Tibial artery (tissue), 4 donors: ENCODE measurements around the gene SRSF7.

ENCODE experiments used
- DNase-seq, 2 donors: peaks; one replicate each; pipeline ENCODE4 v3.0.0-alpha.2; 2019
- H3K27ac ChIP-seq, 2 donors: fragments of 200-600 bp; sonication (generic) in 1 of 2; 1 replicate in 1 of 2; 2 replicates in 1 of 2; pipeline ENCODE4 v1.5.1; 2018 to 2019; ENCODE audit warnings: mild to moderate bottlenecking in 1 of 2
- H3K27me3 ChIP-seq, 2 donors: fragments of 200-600 bp; sonication (generic) in 1 of 2; one replicate each; pipeline versions ENCODE4 v1.5.1 to v1.6.0; 2016 to 2019
- H3K36me3 ChIP-seq, 3 donors: fragments of 200-600 bp; sonication (generic) in 2 of 3; one replicate each; pipeline ENCODE4 v1.5.1; 2016 to 2019; ENCODE audit warnings: mild to moderate bottlenecking in 2 of 3
- H3K4me1 ChIP-seq, 4 donors: fragments of 200-600 bp; sonication (generic) in 2 of 4; 1 replicate in 3 of 4; 2 replicates in 1 of 4; pipeline ENCODE4 v1.5.1; 2016 to 2019
- H3K4me3 ChIP-seq, 2 donors: fragments of 200-600 bp; sonication (generic) in 1 of 2; 1 replicate in 1 of 2; 2 replicates in 1 of 2; pipeline ENCODE4 v1.5.1; 2018 to 2019; ENCODE audit warnings: mild to moderate bottlenecking in 2 of 2
- H3K9me3 ChIP-seq, 3 donors: fragments of 200-600 bp; sonication (generic) in 1 of 3; one replicate each; pipeline ENCODE4 v1.5.1; 2016 to 2019
- intact Hi-C: fragments of 100-400 bp; cut with DNase I; formaldehyde crosslinking; loops from one replicate; pipeline ENCODE4 v1.15.0; 2023; ENCODE audit warnings: low total_unique reads
- TF ChIP-seq, protein P1 (sequence below), 2 experiments: fragments of 200-600 bp in 1 of 2; fragments of 450-650 bp in 1 of 2; IDR thresholded peaks; one replicate each; pipeline ENCODE4 v1.5.1; 2017 to 2019; ENCODE audit warnings: antibody characterized with exemption in 2 of 2, mild to moderate bottlenecking in 1 of 2, moderate library complexity in 1 of 2

The SRSF7 gene

GRCh38 chr2:38698467-38699003 is 52.6 kb downstream of the SRSF7 start:
- intact Hi-C loops, result no loop called here

DNA sequence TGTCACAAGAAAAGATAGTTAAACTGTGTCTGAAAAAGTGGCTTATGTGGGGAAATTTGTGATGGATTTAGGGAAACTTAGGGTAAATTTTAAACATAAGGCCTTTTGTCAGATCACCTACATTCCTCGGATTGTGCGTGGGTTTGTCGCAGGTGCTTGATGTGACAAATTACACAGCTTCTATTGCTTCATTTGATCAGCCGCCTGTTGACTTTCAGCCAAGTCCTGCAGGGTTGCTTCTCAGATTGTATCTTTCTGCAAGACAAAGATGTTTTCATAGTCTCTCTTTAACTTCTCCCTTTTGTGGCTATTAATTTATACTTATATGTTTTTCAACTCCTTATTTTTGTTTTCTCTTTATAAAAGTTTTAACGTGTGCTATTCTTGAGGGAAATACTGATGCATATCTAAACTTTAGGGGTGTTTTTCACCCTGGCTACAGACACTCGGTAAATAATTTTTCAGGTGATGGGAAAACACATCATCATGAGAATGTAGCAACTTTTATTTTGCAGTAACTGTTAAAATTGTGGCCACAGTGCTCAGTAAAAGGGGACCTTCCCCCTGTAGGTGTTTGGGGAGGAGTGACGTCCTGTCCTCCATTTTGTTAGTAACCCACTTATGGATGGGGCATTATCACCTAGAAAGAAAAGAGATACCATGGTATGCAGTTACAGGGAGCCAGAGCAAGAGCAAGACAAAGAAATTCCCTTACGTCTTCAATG is 53.9 kb downstream of the SRSF7 start:
- Histone ChIP-seq H3K27ac (no peak overlapping the region), H3K4me1 (peaks cover 0 to 7% (median 3%) of the 10 kb centered on the region in 4 donors), H3K9me3 (no peaks in the 10 kb centered on the region), H3K27me3 (no peaks in the 10 kb centered on the region), H3K4me3 (no peak overlapping the region), H3K36me3 (peaks cover 0 to 4% (median 0%) of the 10 kb centered on the region in 3 donors)
- DNase-seq, result no peak
- TF ChIP-seq, protein P1, sequence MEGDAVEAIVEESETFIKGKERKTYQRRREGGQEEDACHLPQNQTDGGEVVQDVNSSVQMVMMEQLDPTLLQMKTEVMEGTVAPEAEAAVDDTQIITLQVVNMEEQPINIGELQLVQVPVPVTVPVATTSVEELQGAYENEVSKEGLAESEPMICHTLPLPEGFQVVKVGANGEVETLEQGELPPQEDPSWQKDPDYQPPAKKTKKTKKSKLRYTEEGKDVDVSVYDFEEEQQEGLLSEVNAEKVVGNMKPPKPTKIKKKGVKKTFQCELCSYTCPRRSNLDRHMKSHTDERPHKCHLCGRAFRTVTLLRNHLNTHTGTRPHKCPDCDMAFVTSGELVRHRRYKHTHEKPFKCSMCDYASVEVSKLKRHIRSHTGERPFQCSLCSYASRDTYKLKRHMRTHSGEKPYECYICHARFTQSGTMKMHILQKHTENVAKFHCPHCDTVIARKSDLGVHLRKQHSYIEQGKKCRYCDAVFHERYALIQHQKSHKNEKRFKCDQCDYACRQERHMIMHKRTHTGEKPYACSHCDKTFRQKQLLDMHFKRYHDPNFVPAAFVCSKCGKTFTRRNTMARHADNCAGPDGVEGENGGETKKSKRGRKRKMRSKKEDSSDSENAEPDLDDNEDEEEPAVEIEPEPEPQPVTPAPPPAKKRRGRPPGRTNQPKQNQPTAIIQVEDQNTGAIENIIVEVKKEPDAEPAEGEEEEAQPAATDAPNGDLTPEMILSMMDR (IDR thresholded peaks at IDR 0.05), result no peak
- intact Hi-C loops, result no loop called here

More at GRCh38 chr2:38698467-38699003, 52.6 kb downstream of the SRSF7 start:
- H3K27me3 ChIP-seq, result no peaks in the 10 kb centered on the region
- TF ChIP-seq, protein P1 (IDR thresholded peaks at IDR 0.05), result no peak
- H3K9me3 ChIP-seq, result no peaks in the 10 kb centered on the region
- H3K36me3 ChIP-seq, result peaks cover 0 to 4% (median 0%) of the 10 kb centered on the region in 3 donors
- peak in 1 of 2 donors; percentile 53 for DNase-seq
- H3K4me1 ChIP-seq, result no peaks in the 10 kb centered on the region
- H3K27ac ChIP-seq, result no peak overlapping the region
- no peak overlapping the region for H3K4me3 ChIP-seq
